Loucy (cell line): ENCODE measurements around the gene TUT4.

Experiments
- EZH2phosphoT487 ChIP-seq: fragments of 200-600 bp; IDR thresholded peaks from 2 replicates; pipeline ENCODE4 v1.6.1; 2018; ENCODE audit warnings: antibody characterized with exemption, mild to moderate bottlenecking, moderate library complexity, borderline replicate concordance
- TF ChIP-seq, protein P1 (sequence below): fragments of 200-600 bp; sonication (generic); conservative IDR thresholded peaks from 2 replicates; pipeline ENCODE4 v1.5.1; 2014; ENCODE audit warnings: mild to moderate bottlenecking, antibody characterized with exemption, low read length

DNA sequence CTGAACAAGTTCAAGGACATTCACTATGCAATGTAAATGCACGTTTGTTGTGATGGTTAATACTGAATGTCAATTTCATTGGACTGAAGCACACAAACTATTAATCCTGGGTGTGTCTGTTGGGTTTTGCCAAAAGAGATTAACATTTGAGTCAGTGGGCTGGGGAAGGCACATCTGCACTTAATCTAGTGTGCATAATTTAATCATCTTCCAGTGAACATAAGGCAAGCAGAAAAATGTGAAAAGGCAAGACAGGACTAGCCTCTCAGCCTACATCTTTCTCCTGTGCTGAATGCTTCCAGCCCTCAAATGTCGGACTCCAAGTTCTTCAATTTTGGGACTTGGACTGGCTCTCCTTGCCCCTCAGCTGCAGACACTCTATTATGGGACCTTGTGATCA lies 108.4 kb downstream of the TUT4 start:
- TF ChIP-seq, protein P1, sequence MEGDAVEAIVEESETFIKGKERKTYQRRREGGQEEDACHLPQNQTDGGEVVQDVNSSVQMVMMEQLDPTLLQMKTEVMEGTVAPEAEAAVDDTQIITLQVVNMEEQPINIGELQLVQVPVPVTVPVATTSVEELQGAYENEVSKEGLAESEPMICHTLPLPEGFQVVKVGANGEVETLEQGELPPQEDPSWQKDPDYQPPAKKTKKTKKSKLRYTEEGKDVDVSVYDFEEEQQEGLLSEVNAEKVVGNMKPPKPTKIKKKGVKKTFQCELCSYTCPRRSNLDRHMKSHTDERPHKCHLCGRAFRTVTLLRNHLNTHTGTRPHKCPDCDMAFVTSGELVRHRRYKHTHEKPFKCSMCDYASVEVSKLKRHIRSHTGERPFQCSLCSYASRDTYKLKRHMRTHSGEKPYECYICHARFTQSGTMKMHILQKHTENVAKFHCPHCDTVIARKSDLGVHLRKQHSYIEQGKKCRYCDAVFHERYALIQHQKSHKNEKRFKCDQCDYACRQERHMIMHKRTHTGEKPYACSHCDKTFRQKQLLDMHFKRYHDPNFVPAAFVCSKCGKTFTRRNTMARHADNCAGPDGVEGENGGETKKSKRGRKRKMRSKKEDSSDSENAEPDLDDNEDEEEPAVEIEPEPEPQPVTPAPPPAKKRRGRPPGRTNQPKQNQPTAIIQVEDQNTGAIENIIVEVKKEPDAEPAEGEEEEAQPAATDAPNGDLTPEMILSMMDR: no peak
- no peak for TF ChIP-seq EZH2phosphoT487
